Posterior cingulate gyrus (tissue), 11 donors: ENCODE data around the gene EPHA7.

Experiments
- DNase-seq, 10 donors: peaks; one replicate each; pipeline versions ENCODE4 v3.0.0 to v3.0.0-alpha.2; 2020 to 2021; ENCODE audit warnings: mixed read lengths in 3 of 10
- intact Hi-C: fragments of 100-400 bp; cut with DNase I; formaldehyde crosslinking; loops from one replicate; pipeline ENCODE4 v1.15.1; 2023

Gene EPHA7

GRCh38 chr6:93419304-93420162 is at the start of gene EPHA7:
TSS of gene EPHA7 (minus strand) at chr6:93419559. CDS start at chr6:93419341, 218 bp downstream.
- peak; percentile 92 to 100 (median 96) for DNase-seq
- intact Hi-C loops: loop anchor here (5.0 to 10.0 kb wide), 3 partner anchors 382 to 835 kb away; no protein-coding TSS in a partner anchor

- no peak for DNase-seq
- intact Hi-C loops: no loop called here
Observed at GRCh38 chr6:93468291-93468690, 48.9 kb upstream of the EPHA7 start.

DNA sequence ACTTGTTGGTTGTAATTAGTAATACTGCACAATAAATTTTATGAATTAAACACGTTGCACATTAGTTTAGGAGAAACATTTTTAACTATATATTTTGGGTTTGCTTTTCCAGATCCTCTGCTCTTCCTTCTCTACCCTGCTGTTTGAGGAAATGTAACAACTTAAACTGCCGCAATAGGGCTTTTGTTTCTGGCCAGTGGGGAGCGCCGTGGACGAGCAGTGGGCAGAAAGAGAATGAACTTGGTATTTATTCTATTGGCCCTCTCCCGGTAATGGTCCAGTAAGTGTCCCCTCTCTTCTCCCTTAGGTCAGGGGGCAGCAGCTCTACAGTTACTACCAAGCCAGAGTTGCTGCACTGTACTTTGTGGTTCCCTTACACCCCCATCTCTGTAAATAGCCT is 35.2 kb upstream of the EPHA7 start:
- intact Hi-C loops: no loop called here
- DNase-seq: no peak

DNA sequence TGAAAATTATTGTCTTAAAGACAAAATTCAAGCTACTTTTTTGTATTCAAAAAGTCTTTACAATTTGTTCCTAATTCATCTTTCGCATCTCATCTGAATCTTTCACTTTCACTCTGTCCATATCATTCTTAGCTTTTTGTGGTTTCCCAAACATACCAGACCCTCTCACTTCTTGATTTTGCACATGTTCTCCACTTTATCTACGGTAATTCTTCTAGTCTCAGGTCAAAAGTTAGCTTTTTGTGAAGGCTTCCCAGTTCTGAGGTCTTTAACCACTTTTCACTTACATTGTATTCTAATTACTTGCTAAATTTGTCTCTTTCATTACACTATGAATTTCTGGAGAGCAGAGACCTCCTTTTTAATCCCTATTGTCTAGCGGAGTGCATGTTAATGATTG is 34.6 kb upstream of the EPHA7 start:
- intact Hi-C loops: no loop called here
- DNase-seq: no peak

DNA sequence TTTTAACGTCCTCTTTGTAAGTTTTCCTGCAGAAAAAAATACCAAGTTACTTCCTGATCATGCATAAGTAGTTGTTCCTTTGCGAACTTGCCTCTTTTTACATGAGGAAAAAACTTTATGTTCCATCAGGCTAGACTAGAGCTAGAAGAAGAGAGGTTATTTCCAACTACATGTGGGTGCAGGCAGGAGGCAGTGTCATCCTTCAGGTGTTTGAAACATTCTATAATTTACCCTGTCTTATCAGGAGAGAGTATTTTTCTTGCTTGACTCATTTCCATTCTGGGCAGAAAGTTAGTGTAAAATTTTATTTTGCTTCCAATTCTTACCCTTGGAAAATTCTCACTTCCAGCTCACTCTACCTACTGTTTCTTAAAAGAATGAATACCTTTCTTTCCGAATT is 28.5 kb upstream of the EPHA7 start:
- intact Hi-C loops: no loop called here
- DNase-seq: no peak

GRCh38 chr6:93437491-93437890 is 18.1 kb upstream of the EPHA7 start:
- intact Hi-C loops: no loop called here
- DNase-seq: no peak

DNA sequence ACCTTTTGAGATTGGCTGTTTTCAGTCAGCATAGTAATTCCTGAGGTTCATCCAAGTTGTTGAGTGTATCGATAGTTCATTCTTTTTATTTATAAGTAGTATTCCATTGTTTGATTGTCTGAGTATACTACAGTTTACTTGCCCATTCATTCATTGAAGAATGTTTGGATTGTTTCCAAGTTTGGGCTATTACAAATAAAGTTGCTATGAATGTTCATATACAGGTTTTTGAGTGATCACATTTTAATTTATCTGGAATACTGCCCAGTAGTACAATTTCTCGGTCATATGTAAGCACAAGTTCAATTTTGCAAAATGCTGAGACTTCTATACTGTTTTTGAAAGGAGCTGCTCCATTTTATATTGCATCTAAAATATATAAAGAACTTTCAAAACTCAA is 14.2 kb upstream of the EPHA7 start:
- DNase-seq: no peak
- intact Hi-C loops: no loop called here

GRCh38 chr6:93424303-93425064 is 5.1 kb upstream of the EPHA7 start:
- no peak for DNase-seq
- intact Hi-C loops: loop anchor here (5.0 to 10.0 kb wide), 3 partner anchors 387 to 830 kb away; no protein-coding TSS in a partner anchor

DNA sequence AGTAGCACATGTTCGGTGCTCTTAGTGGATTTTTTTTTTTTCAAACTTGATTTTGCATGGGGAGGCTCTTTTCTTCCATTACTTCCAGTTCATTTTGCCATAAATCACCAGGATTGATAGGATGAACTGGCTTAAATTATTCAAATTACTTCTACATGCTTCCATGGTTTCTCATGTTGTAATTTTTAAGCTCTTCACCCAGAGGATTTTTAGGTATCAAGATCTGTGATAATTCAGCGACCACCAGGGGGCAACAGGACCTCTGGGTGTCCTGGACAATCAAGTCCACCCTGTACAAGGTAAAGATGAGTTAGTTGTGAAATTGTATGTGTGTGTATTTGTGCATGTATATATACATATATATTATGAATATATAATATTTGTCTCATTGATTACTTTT is 4.2 kb upstream of the EPHA7 start:
- intact Hi-C loops: loop anchor here (5.0 to 10.0 kb wide), 3 partner anchors 386 to 831 kb away; no protein-coding TSS in a partner anchor
- peak in 5 of 10 donors; percentile 29 to 83 (median 42) for DNase-seq

DNA sequence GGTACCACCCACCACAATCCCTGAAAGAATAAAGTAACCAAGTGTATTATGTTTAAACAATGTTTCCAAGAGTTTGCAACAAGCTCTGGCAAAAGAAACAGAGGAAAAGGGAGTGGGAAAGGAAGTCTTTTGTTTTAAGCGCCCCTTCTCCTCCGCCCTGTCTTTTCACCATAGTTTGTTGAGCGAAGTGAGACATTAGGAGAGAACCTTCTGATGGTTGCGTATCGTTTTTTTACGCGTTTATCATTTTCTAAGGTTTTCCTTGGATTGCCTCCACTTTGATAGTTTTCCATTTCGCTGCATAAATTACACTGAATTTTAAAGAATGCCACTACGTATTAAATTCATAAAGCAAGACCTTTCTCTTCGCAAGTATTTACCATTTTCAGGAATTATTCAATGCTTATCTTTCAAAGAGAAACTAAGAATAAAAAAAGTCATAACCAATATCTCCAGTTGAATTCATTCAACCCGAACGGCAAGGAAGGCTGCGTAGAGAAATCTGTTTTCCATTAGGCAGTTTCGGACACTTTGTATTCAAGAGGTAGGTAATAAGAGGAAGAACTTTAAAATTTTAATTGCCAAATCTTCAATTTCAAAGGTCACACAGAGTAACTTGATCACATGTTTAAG is 920 bp upstream of the EPHA7 start:
- intact Hi-C loops: loop anchor here (5.0 to 10.0 kb wide), 3 partner anchors 383 to 835 kb away; no protein-coding TSS in a partner anchor
- no peak for DNase-seq

GRCh38 chr6:93418408-93419303 is 703 bp downstream of the EPHA7 start:
- intact Hi-C loops: no loop called here
- DNase-seq: peak; percentile 22 to 90 (median 43)

- intact Hi-C loops: no loop called here
- DNase-seq: no peak
Observed at GRCh38 chr6:93418033-93418407, 1.3 kb downstream of the EPHA7 start.

DNA sequence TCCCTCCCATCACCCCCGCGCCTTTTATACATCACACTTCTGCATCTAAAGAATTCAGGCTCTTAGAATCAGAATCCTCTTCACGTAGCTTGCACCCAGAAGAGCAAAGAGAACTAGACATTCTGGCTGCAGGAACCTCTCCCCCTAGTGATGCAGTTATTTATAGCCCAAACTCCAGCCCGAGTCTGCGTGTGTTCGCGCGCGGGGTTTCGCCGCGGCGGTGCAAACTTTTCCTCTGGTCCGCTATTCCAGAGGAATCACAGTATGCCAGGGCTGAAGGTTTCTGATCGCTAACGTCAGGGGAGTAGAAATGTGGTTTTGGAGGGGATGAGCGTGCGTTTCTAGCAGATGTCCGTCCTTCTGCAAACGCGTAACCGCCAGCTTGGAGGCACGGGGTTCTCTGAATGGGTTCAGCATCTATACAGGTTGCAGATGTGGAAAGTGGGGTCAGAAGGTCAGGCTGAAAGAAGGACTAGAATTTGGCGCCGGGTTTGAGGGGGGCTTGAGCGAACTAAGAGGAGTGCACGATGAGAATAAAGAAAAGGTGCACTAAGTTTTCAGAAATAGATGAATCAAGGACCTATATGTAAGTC is 1.8 kb downstream of the EPHA7 start:
- intact Hi-C loops: no loop called here
- DNase-seq: peak in 9 of 10 donors; percentile 12 to 85 (median 27)

DNA sequence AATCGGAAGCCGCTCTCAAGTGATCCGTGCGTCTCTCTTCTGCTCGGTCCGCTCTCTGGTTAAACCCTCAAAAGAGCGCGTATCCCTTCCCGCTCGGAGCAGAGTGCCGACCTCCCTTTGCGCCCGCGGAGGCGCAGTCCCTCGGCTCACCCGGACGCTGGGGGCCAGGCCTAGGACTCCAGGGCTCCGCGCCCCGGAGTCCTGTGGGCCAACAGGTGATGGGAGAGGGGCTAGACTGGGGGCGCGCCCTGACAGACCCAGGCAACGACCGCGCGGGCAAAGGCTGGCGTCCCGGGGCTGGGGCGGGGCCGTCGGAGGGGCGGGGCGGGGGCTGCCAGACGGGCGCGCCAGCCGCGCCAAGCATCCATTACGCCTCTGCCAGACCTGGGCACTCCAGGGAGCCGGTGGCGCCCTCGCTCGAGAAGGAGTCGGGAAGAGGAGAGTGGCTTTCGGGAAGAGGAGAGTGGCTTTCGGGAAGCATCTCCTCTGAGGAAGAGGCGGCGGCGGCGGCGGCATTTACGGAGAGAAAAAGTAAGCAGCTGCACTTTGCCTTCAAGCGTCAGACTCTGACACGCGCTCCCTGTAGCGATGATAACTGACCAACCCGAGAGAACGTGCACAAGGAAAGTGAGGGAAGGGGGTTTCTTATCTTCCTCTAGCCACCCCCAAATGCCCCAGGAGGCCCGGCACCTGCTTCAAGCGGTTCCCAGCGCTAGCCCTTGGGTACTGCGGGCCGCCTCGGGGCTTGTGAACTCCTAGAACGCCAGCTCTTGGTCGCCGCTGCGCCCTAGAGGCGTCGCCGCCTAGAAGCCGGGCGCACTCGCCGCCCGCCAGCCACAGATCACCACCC is 2.6 kb downstream of the EPHA7 start:
- intact Hi-C loops: no loop called here
- DNase-seq: peak; percentile 25 to 92 (median 52)

DNA sequence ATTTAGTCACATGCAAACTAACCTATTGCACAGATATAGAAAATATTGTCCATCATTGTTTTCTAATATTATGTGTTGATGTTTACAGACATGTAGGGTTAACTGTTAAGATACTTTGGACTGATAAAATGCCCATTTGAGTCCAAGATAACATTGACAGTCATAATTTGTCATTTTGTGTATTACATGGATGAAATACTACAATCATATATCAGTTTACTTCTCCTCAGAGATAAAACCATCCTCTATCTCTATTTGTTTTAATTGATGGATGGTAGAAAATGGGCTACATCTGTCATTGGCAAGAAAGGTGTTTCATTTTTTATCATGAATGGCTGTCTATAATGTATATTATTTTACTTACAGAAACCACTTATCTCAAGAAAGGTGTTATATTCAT is 6.2 kb downstream of the EPHA7 start:
- no peak for DNase-seq
- intact Hi-C loops: no loop called here

DNA sequence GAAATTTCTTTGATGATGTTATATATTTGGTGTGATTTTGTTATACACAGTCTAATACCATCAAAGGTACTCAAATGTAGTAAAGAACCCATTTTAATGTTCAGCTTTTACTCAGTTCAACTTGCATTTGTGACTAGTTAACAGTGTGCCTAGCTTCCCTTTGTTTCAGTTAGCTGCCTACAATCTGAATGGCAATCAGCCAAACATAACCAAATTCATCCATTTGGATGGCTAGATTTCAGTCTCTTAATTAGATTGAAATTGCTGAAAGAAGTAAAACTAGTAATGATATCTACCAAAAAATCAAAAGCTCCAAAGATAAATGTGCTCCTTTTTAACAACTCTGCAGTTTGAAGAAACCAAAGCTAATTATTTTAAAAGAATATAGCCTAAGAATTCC is 6.9 kb downstream of the EPHA7 start:
- intact Hi-C loops: no loop called here
- no peak for DNase-seq

DNA sequence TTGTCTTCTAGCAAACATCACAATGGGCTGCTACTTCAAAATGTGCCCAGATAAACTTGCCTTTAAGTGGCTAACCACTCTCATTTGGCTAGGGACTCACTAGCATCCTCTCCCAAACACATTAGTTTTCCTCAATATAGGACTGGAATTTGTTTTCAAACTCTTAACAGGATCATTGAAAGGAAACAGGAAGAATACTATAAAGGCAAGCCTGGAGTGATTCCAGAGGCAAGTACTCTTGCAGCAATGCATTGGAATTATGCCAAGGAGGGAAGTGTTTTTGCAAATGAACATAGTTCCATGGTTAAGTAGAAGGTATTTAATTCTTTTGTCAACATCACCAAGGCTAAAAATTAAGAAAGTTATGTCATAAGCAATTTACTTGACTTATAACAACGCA is 12.2 kb downstream of the EPHA7 start:
- intact Hi-C loops: no loop called here
- no peak for DNase-seq

- intact Hi-C loops: no loop called here
- peak in 1 of 10 donors; percentile 56 for DNase-seq
Observed at GRCh38 chr6:93403390-93403789, 16.0 kb downstream of the EPHA7 start.

GRCh38 chr6:93398723-93399122 is 20.6 kb downstream of the EPHA7 start:
- DNase-seq: no peak
- intact Hi-C loops: no loop called here
